Ishikawa (cell line): ENCODE results near the gene WNK2.
A peak's percentile ranks its signal among the peaks of the same experiment; 100 is the strongest.

Source experiments
- CEBPB ChIP-seq: IDR thresholded peaks from 2 replicates; pipeline ENCODE4 v1.6.1; 2012
- CREB1 ChIP-seq: IDR thresholded peaks from 2 replicates; pipeline ENCODE4 v1.6.1; 2012; ENCODE audit warnings: low read depth
- EGR1 ChIP-seq: IDR thresholded peaks from 2 replicates; pipeline ENCODE4 v1.6.1; 2012
- EP300 ChIP-seq: IDR thresholded peaks from 2 replicates; pipeline ENCODE4 v1.6.1; 2012; ENCODE audit warnings: borderline replicate concordance
- FOXM1 ChIP-seq: IDR thresholded peaks from 2 replicates; pipeline ENCODE4 v1.6.1; 2012; ENCODE audit warnings: low read depth, borderline replicate concordance
- NFIC ChIP-seq: IDR thresholded peaks from 2 replicates; pipeline ENCODE4 v1.6.1; 2012
- RAD21 ChIP-seq: IDR thresholded peaks from 2 replicates; pipeline ENCODE4 v1.6.1; 2012; ENCODE audit warnings: low read depth
- TAF1 ChIP-seq: IDR thresholded peaks from 2 replicates; pipeline ENCODE4 v1.6.1; 2012; ENCODE audit warnings: low read depth, mild to moderate bottlenecking
- TCF12 ChIP-seq: IDR thresholded peaks from 2 replicates; pipeline ENCODE4 v1.6.1; 2012; ENCODE audit warnings: low read depth
- TEAD4 ChIP-seq: IDR thresholded peaks from 2 replicates; pipeline ENCODE4 v1.6.1; 2012
- YY1 ChIP-seq: IDR thresholded peaks from 2 replicates; pipeline ENCODE4 v1.6.1; 2012; ENCODE audit warnings: low read depth
- ZBTB7A ChIP-seq: IDR thresholded peaks from 2 replicates; pipeline ENCODE4 v1.6.1; 2012; ENCODE audit warnings: low read depth
- TF ChIP-seq, protein P1 (sequence below): IDR thresholded peaks from 2 replicates; pipeline ENCODE4 v1.6.1; 2012
- TF ChIP-seq, protein P2 (sequence below): IDR thresholded peaks from 2 replicates; pipeline ENCODE4 v1.6.1; 2012
- TF ChIP-seq, protein P3 (sequence below): IDR thresholded peaks from 2 replicates; pipeline ENCODE4 v1.6.1; 2012; ENCODE audit warnings: low read depth, mild to moderate bottlenecking

WNK2 gene

DNA sequence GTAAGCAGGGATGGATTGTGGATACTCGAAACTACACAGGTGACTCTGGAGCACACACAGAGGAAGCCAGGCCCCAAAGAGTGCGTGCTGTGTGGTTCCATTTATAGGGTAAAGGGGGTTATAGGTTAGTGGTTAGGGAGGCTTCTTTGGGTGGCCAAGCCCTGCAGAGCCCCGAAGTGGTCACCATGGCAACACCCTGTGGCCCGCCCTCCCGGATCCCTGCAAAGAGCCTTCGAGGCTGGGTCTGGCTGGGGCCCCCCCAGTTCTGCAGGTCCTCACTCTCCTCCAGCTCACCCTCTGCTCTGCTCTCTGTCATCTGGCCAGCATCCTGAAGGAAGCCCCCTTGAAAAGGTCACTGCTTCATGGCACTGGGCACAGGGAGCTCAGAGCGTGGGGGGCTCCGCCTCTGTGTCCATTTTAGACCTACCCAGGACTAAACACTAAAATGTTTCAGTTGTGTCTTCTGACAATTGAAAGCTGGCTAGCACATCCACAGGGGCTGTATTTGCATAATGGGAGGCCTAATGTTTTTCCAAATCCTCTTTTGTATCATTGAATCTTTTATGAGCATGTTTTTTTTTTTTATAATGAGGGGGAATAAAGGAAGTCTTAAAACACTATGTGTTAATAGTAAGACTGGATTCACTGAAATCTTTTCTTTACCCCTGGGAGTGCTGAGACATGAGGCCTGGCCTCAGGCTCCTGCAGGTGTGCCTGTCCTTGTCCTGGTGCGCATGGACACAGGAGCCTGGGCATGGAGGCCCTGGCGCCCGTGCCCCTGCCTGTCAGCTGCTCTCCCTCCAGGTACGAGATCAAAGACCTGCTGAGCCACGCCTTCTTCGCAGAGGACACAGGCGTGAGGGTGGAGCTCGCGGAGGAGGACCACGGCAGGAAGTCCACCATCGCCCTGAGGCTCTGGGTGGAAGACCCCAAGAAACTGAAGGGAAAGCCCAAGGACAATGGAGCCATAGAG lies 55.3 kb downstream of the WNK2 start:
- TF ChIP-seq, protein P1, sequence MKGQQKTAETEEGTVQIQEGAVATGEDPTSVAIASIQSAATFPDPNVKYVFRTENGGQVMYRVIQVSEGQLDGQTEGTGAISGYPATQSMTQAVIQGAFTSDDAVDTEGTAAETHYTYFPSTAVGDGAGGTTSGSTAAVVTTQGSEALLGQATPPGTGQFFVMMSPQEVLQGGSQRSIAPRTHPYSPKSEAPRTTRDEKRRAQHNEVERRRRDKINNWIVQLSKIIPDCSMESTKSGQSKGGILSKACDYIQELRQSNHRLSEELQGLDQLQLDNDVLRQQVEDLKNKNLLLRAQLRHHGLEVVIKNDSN, result no peak
- TF ChIP-seq RAD21, result no peak
- TF ChIP-seq, protein P2, sequence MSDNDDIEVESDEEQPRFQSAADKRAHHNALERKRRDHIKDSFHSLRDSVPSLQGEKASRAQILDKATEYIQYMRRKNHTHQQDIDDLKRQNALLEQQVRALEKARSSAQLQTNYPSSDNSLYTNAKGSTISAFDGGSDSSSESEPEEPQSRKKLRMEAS, result no peak

DNA sequence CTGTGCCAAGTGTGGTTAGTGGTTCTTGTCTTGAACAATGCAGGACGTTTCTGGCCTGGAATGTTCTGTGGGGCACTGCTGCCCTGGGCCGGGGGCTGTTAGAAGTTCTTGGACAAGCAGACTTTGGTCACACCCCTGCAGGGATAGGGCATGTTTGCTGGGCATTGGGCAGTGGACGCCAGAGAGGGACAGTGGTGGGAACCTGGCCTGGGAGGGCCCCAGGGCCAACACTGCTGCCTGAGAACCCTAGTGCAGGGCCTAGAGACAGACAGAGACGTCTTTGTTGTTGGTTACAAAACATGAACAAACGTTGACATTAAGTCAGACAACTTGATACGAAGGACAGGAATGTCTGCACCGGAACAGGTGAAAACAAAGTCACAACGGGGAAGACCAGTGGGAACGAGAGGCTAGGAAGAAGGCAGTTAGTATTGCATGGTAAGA lies 57.0 kb downstream of the WNK2 start:
- TF ChIP-seq NFIC, result no peak
- no peak for TF ChIP-seq TAF1
- TF ChIP-seq CREB1, result no peak
- TF ChIP-seq, protein P3, sequence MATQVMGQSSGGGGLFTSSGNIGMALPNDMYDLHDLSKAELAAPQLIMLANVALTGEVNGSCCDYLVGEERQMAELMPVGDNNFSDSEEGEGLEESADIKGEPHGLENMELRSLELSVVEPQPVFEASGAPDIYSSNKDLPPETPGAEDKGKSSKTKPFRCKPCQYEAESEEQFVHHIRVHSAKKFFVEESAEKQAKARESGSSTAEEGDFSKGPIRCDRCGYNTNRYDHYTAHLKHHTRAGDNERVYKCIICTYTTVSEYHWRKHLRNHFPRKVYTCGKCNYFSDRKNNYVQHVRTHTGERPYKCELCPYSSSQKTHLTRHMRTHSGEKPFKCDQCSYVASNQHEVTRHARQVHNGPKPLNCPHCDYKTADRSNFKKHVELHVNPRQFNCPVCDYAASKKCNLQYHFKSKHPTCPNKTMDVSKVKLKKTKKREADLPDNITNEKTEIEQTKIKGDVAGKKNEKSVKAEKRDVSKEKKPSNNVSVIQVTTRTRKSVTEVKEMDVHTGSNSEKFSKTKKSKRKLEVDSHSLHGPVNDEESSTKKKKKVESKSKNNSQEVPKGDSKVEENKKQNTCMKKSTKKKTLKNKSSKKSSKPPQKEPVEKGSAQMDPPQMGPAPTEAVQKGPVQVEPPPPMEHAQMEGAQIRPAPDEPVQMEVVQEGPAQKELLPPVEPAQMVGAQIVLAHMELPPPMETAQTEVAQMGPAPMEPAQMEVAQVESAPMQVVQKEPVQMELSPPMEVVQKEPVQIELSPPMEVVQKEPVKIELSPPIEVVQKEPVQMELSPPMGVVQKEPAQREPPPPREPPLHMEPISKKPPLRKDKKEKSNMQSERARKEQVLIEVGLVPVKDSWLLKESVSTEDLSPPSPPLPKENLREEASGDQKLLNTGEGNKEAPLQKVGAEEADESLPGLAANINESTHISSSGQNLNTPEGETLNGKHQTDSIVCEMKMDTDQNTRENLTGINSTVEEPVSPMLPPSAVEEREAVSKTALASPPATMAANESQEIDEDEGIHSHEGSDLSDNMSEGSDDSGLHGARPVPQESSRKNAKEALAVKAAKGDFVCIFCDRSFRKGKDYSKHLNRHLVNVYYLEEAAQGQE, result no peak

DNA sequence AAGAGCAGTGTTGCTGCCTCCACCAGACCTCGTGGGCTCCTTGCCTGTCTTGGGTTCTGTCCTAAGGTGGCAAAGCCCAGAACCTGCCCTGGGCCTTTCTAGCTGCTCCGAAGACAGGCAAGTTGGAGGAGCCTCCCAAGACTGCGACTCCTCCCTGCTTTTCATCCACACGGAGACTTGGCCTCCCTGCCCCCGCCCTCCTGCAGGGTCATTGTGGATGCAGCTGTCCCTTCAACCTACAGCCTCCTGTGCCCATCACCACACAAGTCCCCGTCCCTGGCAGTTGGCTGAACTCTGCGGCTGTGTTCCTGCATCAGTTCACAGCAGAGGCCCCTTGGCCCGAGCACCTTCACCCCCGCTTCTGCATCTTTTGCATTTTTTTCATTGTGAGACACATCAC lies 59.2 kb downstream of the WNK2 start:
- TF ChIP-seq, protein P2, result no peak
- TF ChIP-seq TCF12 (no peak), CREB1 (no peak), TEAD4 (no peak), EGR1 (no peak), NFIC (no peak)

DNA sequence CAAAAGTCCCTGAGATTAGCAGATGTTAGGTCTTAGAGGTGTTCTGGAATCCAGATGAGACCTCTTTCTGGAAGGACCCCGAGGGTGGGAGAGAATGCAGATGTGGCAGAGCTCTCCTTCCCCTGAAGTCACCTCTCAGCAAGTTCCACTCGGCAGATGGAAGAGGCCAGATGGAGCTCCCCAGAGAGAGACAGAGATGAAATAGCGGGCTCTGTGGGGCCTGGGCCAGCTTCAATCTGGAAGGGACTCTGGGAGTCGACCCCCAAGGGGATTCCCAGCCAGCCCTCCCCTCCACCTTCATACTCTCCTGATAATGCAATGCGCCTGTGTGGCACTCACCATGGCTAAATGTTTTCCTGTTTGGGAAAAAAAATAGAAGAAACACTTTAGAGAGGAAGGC lies 60.2 kb downstream of the WNK2 start:
- TF ChIP-seq YY1 (no peak), CEBPB (no peak), CREB1 (no peak), TCF12 (no peak), FOXM1 (no peak), TEAD4 (no peak), TAF1 (no peak)
- TF ChIP-seq, protein P2, result no peak

DNA sequence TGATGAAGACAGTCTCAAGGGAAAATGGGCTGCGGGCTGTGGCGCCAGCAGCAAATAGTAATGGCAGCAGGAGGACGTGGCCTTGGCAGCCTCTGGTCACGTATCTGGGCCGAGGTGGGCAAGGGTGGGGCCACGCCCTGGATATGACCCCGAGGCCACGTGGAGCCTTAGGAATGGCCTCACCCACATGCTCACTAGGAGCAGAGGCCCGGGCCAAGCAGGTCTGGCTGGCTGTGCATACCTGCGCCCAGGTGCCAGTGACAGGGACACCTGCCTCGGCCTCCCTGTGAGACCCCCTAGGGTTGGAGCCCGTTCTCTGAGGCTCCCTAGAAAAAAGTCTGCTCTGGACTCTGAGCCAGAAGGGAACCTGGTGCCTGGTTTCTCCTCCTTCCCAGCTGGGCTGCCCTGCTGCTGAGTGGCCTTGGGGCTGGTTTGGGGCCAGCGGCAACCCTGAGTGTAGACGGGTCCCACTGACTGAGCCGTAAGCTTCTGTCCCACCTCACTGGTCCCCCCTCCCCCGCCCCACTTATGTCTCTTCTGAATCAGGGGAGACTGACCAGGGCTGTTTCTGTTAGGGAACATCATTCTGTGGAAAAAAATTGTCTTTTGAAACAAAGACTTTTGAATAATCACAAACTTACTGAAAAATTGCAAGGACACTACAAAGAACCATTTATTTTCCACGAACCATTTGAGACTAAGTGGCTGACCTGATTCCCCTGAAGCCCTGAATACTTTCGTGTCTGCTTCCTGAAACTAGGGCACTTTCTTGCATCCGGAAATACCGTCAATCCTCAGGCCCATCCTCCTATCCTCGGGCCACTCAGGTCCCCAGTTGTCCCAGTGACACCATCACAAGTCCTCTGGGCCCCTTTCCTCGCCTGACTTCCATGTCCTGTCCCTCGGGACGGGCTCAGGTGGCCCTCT lies 60.8 kb downstream of the WNK2 start:
- TF ChIP-seq NFIC, result peak; percentile 43; the same call in 1 of the 2 replicates
- peak; percentile 84 for TF ChIP-seq TCF12
- peak; percentile 40; the same call in 1 of the 2 replicates for TF ChIP-seq YY1
- no peak; the same call in 1 of the 2 replicates for TF ChIP-seq FOXM1
- 0 out of 2 replicates have a peak, but pooled peaks have one; percentile 49 for TF ChIP-seq ZBTB7A
- TF ChIP-seq, protein P1, result peak; percentile 79
- TF ChIP-seq, protein P3, result no peak
- TF ChIP-seq TAF1, result no peak
- peak; percentile 57; the same call in 1 of the 2 replicates for TF ChIP-seq EP300
- no peak for TF ChIP-seq EGR1
- TF ChIP-seq TEAD4, result peak; percentile 54
- no peak; the same call in 1 of the 2 replicates for TF ChIP-seq RAD21
- TF ChIP-seq, protein P2, result peak; percentile 87
- TF ChIP-seq CEBPB, result no peak
- no peak for TF ChIP-seq CREB1
